Measurements from ENCODE around the gene COL1A1.

DNA sequence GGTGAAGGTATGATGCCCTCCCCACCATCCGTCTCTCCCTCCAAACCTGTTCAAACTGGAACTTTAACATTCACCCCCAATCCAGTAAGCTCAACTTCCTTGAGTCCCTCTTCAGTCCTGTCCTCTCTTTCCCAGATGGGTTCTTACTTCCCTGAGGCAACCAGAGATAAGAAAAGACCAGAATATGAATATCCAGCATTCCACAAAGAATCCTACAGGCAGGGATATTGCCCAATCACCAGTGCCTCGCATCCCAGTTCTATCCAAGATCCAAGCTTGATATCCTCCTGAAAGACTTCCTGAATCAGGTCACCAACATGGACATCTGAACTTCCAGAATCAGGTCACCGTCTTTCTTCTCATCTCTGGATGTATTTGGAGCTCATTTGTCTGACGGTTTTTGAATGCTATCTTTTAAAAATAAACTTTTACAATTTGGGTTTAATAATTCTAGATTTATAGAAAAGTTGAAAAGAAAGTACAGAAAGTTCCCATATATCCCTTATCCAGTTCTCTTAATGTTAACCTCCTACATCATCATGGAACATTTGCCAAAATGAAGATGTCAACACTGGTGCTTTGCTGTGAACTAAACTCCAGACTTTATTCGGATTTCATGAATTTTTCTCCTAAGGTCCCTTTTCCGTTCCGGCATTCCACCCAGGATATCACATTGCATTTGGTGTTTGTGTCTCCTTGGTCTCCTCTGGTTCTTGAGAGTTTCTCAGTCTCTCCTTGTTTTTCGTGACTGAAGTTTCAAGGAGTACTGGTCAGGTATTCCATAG is 13.7 kb upstream of the COL1A1 start:
- TF ChIP-seq POLR2A (IDR thresholded peaks at IDR 0.05; ENCODE audit: low read length) (no peak), GATA1 (IDR thresholded peaks at IDR 0.05; ENCODE audit: low read depth, low read length) (no peak)

Data from erythroblast (primary cell).